ENCODE results near the gene IGFN1. TPM values are rescaled to one million over a fixed set of nuclear protein-coding genes. Genes with fewer than 3 reads are reported as not detected.

IGFN1 gene
- total and polyA plus RNA-seq, 2 of the 8 experiments (the other 6 are each of a cell fraction or from before 2014, with no cell fraction given) = not detected

DNA sequence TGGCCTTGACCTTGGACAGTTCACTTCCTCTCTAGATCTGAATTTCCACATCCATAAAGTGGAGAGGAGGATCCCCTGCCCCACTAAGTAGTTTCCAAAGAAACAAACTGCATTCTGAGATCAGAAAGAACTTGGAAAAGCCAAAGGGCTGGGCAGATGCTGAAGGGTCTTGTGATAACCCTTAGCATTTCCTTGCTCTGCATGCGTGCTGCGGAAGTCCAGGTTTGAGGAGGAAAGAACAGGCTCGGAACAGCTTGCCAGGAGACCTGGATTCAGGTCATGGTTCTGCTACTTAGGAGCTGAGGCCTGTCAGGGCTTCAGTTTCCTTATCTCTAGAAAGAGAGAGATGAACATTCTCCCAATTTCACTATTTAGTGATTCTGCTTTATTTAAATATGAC, 27.2 kb downstream of the IGFN1 start (continued):
- TF ChIP-seq EZH2 (IDR thresholded peaks at IDR 0.05; ENCODE audit: low read depth, low read length, severe bottlenecking) = no peak
- TF ChIP-seq TBP (IDR thresholded peaks at IDR 0.05; ENCODE audit: low read depth, low read length) = no peak
- TF ChIP-seq, protein P1, sequence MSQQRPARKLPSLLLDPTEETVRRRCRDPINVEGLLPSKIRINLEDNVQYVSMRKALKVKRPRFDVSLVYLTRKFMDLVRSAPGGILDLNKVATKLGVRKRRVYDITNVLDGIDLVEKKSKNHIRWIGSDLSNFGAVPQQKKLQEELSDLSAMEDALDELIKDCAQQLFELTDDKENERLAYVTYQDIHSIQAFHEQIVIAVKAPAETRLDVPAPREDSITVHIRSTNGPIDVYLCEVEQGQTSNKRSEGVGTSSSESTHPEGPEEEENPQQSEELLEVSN (IDR thresholded peaks at IDR 0.05) = no peak
- no peak for TF ChIP-seq CBX5 (IDR thresholded peaks at IDR 0.05; ENCODE audit: low read depth, low read length)
- no peak for TF ChIP-seq CHD2 (IDR thresholded peaks at IDR 0.05; ENCODE audit: low read length)
- TF ChIP-seq, protein P2, sequence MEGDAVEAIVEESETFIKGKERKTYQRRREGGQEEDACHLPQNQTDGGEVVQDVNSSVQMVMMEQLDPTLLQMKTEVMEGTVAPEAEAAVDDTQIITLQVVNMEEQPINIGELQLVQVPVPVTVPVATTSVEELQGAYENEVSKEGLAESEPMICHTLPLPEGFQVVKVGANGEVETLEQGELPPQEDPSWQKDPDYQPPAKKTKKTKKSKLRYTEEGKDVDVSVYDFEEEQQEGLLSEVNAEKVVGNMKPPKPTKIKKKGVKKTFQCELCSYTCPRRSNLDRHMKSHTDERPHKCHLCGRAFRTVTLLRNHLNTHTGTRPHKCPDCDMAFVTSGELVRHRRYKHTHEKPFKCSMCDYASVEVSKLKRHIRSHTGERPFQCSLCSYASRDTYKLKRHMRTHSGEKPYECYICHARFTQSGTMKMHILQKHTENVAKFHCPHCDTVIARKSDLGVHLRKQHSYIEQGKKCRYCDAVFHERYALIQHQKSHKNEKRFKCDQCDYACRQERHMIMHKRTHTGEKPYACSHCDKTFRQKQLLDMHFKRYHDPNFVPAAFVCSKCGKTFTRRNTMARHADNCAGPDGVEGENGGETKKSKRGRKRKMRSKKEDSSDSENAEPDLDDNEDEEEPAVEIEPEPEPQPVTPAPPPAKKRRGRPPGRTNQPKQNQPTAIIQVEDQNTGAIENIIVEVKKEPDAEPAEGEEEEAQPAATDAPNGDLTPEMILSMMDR (IDR thresholded peaks at IDR 0.05; ENCODE audit: control extremely low read depth in 1 of 3, insufficient read depth in 1 of 3, low read depth in 1 of 3, low read length in 3 of 3) = no peak
- TF ChIP-seq TEAD4 (IDR thresholded peaks at IDR 0.05; ENCODE audit: low read depth, low read length) = no peak

All from H1 (cell line).